T-cell (primary cell): ENCODE data around the gene MRPL9. TPM values are rescaled to one million over a fixed set of nuclear protein-coding genes. Genes with fewer than 3 reads are reported as not detected.
"Not testable (repeated sequence)": the region's sequence is repeated elsewhere in the genome, so short reads cannot be mapped to it uniquely, and the experiment has no call there.

ENCODE experiments used
- ATAC-seq, 4 experiments: fragments of 200-7000 bp in 3 of 4; fragments of 150-1000 bp in 1 of 4; cut with Tn5 transposase; replicated peaks in 1 of 4; 1 replicate in 3 of 4; 2 replicates in 1 of 4; pipeline ENCODE4 v1.10.0; 2021; ENCODE audit warnings: moderate library complexity in 3 of 4, mild to moderate bottlenecking in 2 of 4, moderate number of reproducible peaks in 1 of 4
- CTCF ChIA-PET, 2 donors: fragments of 300-600 bp; sonication (Branson Sonifier 250); formaldehyde crosslinking; loops; one replicate each; lab custom pipeline; 2022; ENCODE audit warnings: antibody characterized with exemption in 2 of 2; lab: Charles Lee
- POLR2A ChIA-PET, 2 donors: fragments of 300-600 bp; sonication (Branson Sonifier 250); formaldehyde crosslinking; loops; one replicate each; lab custom pipeline; 2022; ENCODE audit warnings: antibody characterized with exemption in 2 of 2; lab: Charles Lee
- DNase-seq, 35 experiments: peaks; one replicate each; pipeline versions ENCODE4 v3.0.0 to v3.0.0-alpha.2; 2013 to 2023
- H3K27ac ChIP-seq: one replicate; pipeline ENCODE4 v1.5.1; 2013; ENCODE audit warnings: low read length
- H3K27me3 ChIP-seq, 2 experiments: replicated peaks in 1 of 2; 1 replicate in 1 of 2; 2 replicates in 1 of 2; pipeline versions ENCODE4 v1.6.1 to v1.7.0; 2013; ENCODE audit warnings: low read length in 1 of 2, mixed read lengths in 1 of 2; ENCODE audit not compliant: control insufficient read depth in 2 of 2, insufficient read depth in 2 of 2; ENCODE audit errors: extremely low read depth in 1 of 2
- H3K36me3 ChIP-seq, 2 donors: 1 replicate in 1 of 2; 2 replicates in 1 of 2; pipeline versions ENCODE4 v1.6.1 to v1.7.0; 2013; ENCODE audit warnings: low read length in 1 of 2; ENCODE audit not compliant: control insufficient read depth in 2 of 2, insufficient read depth in 1 of 2; ENCODE audit errors: extremely low read depth in 1 of 2
- H3K4me1 ChIP-seq, 2 experiments: 1 replicate in 1 of 2; 2 replicates in 1 of 2; pipeline versions ENCODE4 v1.6.1 to v1.7.0; 2013; ENCODE audit warnings: low read length in 2 of 2, mixed read lengths in 1 of 2; ENCODE audit not compliant: insufficient read depth in 2 of 2, control insufficient read depth in 1 of 2; ENCODE audit errors: extremely low read depth in 1 of 2
- H3K4me3 ChIP-seq, 2 donors: 1 replicate in 1 of 2; 2 replicates in 1 of 2; pipeline versions ENCODE4 v1.5.1 to v1.7.0; 2013; ENCODE audit warnings: mild to moderate bottlenecking in 2 of 2, low read length in 1 of 2, moderate library complexity in 1 of 2; ENCODE audit not compliant: control insufficient read depth in 1 of 2; ENCODE audit errors: extremely low read depth in 1 of 2
- H3K9me3 ChIP-seq: 2 replicates; pipeline ENCODE4 v1.7.0; 2013
- H3K27ac Mint-ChIP-seq, 2 donors: one replicate each; pipeline ENCODE4 v1.8.0; 2020 to 2021; ENCODE audit warnings: mild to moderate bottlenecking in 2 of 2, mixed read lengths in 2 of 2
- H3K27me3 Mint-ChIP-seq, 2 donors: one replicate each; pipeline ENCODE4 v1.8.0; 2021 to 2022; ENCODE audit warnings: mixed read lengths in 2 of 2
- H3K36me3 Mint-ChIP-seq: one replicate; pipeline ENCODE4 v1.8.0; 2021; ENCODE audit warnings: mixed read lengths
- H3K4me1 Mint-ChIP-seq, 3 donors: one replicate each; pipeline ENCODE4 v1.8.0; 2020 to 2022; ENCODE audit warnings: mixed read lengths in 3 of 3, mild to moderate bottlenecking in 1 of 3
- H3K4me3 Mint-ChIP-seq, 3 donors: one replicate each; pipeline ENCODE4 v1.8.0; 2020 to 2022; ENCODE audit warnings: mild to moderate bottlenecking in 3 of 3, mixed read lengths in 3 of 3, moderate library complexity in 3 of 3
- H3K9me3 Mint-ChIP-seq, 3 donors: one replicate each; pipeline ENCODE4 v1.8.0; 2020 to 2022; ENCODE audit warnings: mixed read lengths in 3 of 3
- WGBS: methylation state at CpG from one replicate; pipeline ENCODE4 v1.1.5; 2013; ENCODE audit warnings: missing lambda C conversion rate; ENCODE audit not compliant: insufficient coverage; 5-methylcytosine and 5-hydroxymethylcytosine counted together
- total RNA-seq, 35 experiments: library from RNA in 6 of 35; stranded (reverse) in 6 of 35; fragments of 120-200 nt in 1 of 35; gene quantifications; one replicate each; pipeline versions ENCODE4 v1.2.1 to v1.2.4 and lab custom pipeline; 2013 to 2026

MRPL9 gene
- total RNA-seq, 5 donors from 2014 or later (not counting 1 experiment from before 2014, with no cell fraction given), result 72.0 to 131 (median 88.7) TPM

- H3K36me3 ChIP-seq, result peaks cover 7 to 44% of the 10 kb centered on the region in 2 donors
- DNase-seq, H3K9me3 Mint-ChIP-seq, H3K27ac ChIP-seq, H3K27me3 ChIP-seq, H3K27ac Mint-ChIP-seq, POLR2A ChIA-PET, ATAC-seq, H3K4me1 Mint-ChIP-seq, H3K9me3 ChIP-seq, H3K27me3 Mint-ChIP-seq, H3K4me1 ChIP-seq, H3K4me3 ChIP-seq, H3K4me3 Mint-ChIP-seq: not testable (repeated sequence)
- peaks cover 40% of the 10 kb centered on the region for H3K36me3 Mint-ChIP-seq
- CTCF ChIA-PET, result interaction anchor here in 1 of 2 donors (0.6 kb wide), 1 partner anchor 358 kb away, joined by 3 read pairs; no protein-coding TSS in a partner anchor
- WGBS, result 100% methylated on average over 2 of the region's 5 CpGs
Measured at GRCh38 chr1:151780736-151781135, 17.4 kb upstream of the MRPL9 start.

DNA sequence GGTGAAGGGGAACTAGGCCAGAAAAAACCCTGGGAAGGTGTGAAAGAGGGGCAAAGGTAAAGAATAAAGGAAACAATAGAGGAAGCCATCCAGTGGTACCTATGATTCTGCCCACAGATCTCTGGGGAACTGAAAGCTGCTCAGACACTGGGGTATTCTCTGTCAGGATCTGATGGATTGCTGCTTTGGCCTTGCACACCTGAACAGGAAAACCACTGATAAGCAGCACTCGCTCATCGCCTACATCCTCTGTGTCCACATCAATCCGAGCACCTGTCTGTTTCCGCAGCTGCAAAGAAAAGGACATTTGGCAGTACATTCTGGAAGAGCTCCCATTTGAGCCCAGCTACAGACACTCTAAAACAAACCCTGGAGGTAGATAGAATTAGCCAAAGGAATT lies 16.6 kb upstream of the MRPL9 start:
- CTCF ChIA-PET, result no interaction called here
- no peak for DNase-seq
- Histone ChIP-seq H3K4me3 (no peak overlapping the region), H3K27me3 (no peaks in the 10 kb centered on the region), H3K4me1 (no peaks in the 10 kb centered on the region), H3K9me3 (no peaks in the 10 kb centered on the region), H3K36me3 (peaks cover 7 to 53% of the 10 kb centered on the region in 2 donors), H3K27ac (no peak overlapping the region)
- POLR2A ChIA-PET, result no interaction called here
- 56% methylated on average over 2 of the region's 4 CpGs for WGBS
- H3K36me3 Mint-ChIP-seq, result peaks cover 48% of the 10 kb centered on the region
- ATAC-seq, result no peak
- no peaks in the 10 kb centered on the region for H3K9me3 Mint-ChIP-seq
- H3K4me3 Mint-ChIP-seq, result no peak overlapping the region
- H3K27me3 Mint-ChIP-seq, result no peaks in the 10 kb centered on the region
- no peaks in the 10 kb centered on the region for H3K4me1 Mint-ChIP-seq
- H3K27ac Mint-ChIP-seq, result no peak overlapping the region

DNA sequence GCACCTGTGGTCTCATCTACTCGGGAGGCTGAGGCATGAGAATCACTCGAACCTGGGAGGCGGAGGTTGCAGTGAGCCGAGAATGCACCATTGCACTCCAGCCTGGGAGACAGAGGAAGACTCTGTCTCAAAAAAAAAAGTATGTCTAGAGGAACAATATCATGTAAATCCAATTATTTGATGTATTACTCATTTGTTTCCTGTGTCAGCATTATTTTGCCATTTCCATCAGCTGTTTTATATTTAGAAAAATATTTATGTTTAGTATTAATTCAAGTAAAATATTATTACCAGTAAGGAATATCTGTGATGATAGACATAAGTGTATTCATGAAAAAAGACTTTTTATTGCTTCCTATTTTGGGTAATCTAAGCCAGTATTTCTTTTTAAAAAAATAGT lies 14.0 kb upstream of the MRPL9 start:
- Histone ChIP-seq H3K9me3 (no peaks in the 10 kb centered on the region), H3K4me3 (no peak overlapping the region), H3K27ac (no peak overlapping the region), H3K36me3 (peaks cover 7 to 66% of the 10 kb centered on the region in 2 donors), H3K27me3 (no peaks in the 10 kb centered on the region), H3K4me1 (no peaks in the 10 kb centered on the region)
- Mint-ChIP-seq H3K4me1 (no peaks in the 10 kb centered on the region), H3K4me3 (no peak overlapping the region), H3K9me3 (no peaks in the 10 kb centered on the region), H3K36me3 (peaks cover 56% of the 10 kb centered on the region), H3K27ac (no peak overlapping the region), H3K27me3 (no peaks in the 10 kb centered on the region)
- ATAC-seq (no peak), DNase-seq (no peak)
- WGBS, result no CpG with 5 or more reads among the region's 4 CpGs
- ChIA-PET POLR2A (no interaction called here), CTCF (no interaction called here)

DNA sequence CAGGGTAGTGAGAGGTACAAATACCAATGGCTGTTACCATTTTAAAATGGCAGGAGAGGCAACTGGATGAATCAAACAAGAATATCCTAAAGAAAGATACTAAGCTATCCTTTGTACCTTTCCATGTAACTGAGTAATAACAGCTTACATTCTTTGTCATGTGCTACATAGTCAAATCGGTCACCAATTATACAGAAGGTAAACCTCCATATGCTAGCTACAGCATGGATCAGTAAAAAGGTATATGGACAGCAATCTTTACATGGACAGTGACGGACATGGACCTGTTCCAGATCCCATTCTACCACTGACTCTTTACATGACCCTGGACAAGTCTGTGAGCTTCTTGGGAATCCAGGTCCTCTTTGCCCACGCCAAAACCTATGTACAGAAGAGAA lies 13.4 kb upstream of the MRPL9 start:
- Histone ChIP-seq H3K27me3 (no peaks in the 10 kb centered on the region), H3K4me3 (no peak overlapping the region), H3K9me3 (no peaks in the 10 kb centered on the region), H3K27ac (no peak overlapping the region), H3K36me3 (peaks cover 7 to 63% of the 10 kb centered on the region in 2 donors), H3K4me1 (no peaks in the 10 kb centered on the region)
- CTCF ChIA-PET, result no interaction called here
- WGBS, result 100% methylated on average over 1 of the region's 3 CpGs
- Mint-ChIP-seq H3K4me1 (no peaks in the 10 kb centered on the region), H3K36me3 (peaks cover 56% of the 10 kb centered on the region), H3K9me3 (no peaks in the 10 kb centered on the region), H3K27me3 (no peaks in the 10 kb centered on the region), H3K4me3 (no peak overlapping the region), H3K27ac (no peak overlapping the region)
- ATAC-seq, result no peak
- no peak for DNase-seq
- POLR2A ChIA-PET, result no interaction called here

- H3K4me3 Mint-ChIP-seq, result no peak overlapping the region
- no peaks in the 10 kb centered on the region for H3K9me3 ChIP-seq
- H3K4me3 ChIP-seq, result no peak overlapping the region
- peaks cover 7 to 59% of the 10 kb centered on the region in 2 donors for H3K36me3 ChIP-seq
- WGBS, result 83% methylated on average over 1 of the region's 7 CpGs
- CTCF ChIA-PET, result no interaction called here
- no peak for DNase-seq
- no peaks in the 10 kb centered on the region for H3K9me3 Mint-ChIP-seq
- POLR2A ChIA-PET, result no interaction called here
- H3K27ac Mint-ChIP-seq, result no peak overlapping the region
- H3K36me3 Mint-ChIP-seq, result peaks cover 51% of the 10 kb centered on the region
- H3K27me3 ChIP-seq, result no peaks in the 10 kb centered on the region
- H3K4me1 Mint-ChIP-seq, result no peaks in the 10 kb centered on the region
- ATAC-seq, result no peak
- H3K27ac ChIP-seq, result no peak overlapping the region
- H3K27me3 Mint-ChIP-seq, result no peaks in the 10 kb centered on the region
- no peaks in the 10 kb centered on the region for H3K4me1 ChIP-seq
Measured at GRCh38 chr1:151775894-151776664, 12.8 kb upstream of the MRPL9 start.

GRCh38 chr1:151774256-151774922 lies 11.1 kb upstream of the MRPL9 start:
- Histone ChIP-seq H3K4me1 (no peaks in the 10 kb centered on the region), H3K36me3 (peaks cover 7 to 52% of the 10 kb centered on the region in 2 donors), H3K4me3 (no peak overlapping the region), H3K9me3 (no peaks in the 10 kb centered on the region), H3K27me3 (no peaks in the 10 kb centered on the region), H3K27ac (no peak overlapping the region)
- DNase-seq, result no peak
- Mint-ChIP-seq H3K27me3 (no peaks in the 10 kb centered on the region), H3K27ac (no peak overlapping the region), H3K4me1 (no peaks in the 10 kb centered on the region), H3K36me3 (peaks cover 45% of the 10 kb centered on the region), H3K9me3 (no peaks in the 10 kb centered on the region), H3K4me3 (no peak overlapping the region)
- no peak for ATAC-seq
- CTCF ChIA-PET, result interaction anchor here in 1 of 2 donors (0.5 kb wide), 1 partner anchor 172 kb away, joined by 5 read pairs; no protein-coding TSS in a partner anchor
- 89% methylated on average over 1 of the region's 3 CpGs for WGBS
- POLR2A ChIA-PET, result interaction anchor here in 1 of 2 donors (0.6 kb wide), 1 partner anchor 15 kb away, joined by 5 read pairs; no protein-coding TSS in a partner anchor
